Keratinocyte (primary cell): ENCODE data around the gene ZFP2.

Experiments used
- EZH2 ChIP-seq: IDR thresholded peaks from one replicate; pipeline ENCODE4 v1.6.1; 2012; ENCODE audit warnings: inconsistent platforms, mild to moderate bottlenecking, low read length, moderate library complexity
- TF ChIP-seq, protein P1 (sequence below), 3 experiments: IDR thresholded peaks in 1 of 3; conservative IDR thresholded peaks in 1 of 3; optimal IDR thresholded peaks in 1 of 3; 2 replicates in 2 of 3; 3 replicates in 1 of 3; pipeline versions ENCODE3 to v1.5.1; 2011; ENCODE audit warnings: low read length in 3 of 3, mild to moderate bottlenecking in 3 of 3, moderate library complexity in 2 of 3, control low read depth in 1 of 3, inconsistent platforms in 1 of 3; ENCODE audit not compliant: insufficient read depth in 2 of 3; ENCODE audit errors: extremely low read depth in 1 of 3

DNA sequence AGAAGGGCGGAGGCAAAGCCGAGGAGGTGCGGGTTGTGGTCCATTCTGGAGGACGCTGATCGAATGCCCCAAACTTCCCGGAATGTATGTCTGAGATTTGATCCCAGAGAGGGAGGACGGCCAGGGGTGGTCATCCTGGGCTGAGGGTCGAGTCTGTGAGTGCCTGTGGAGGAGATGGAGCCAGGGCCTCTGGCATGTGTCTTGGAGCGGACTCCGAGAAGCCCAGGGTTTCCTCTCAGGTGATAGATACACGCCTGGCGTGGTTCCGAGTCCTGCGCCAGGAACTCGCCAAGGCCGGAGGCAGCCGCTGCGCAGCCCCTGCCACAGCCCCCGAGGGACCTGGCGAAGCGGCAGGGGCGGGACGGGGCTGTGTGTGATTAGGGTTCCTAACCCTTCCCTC is 45.6 kb downstream of the ZFP2 start:
- TF ChIP-seq, protein P1, sequence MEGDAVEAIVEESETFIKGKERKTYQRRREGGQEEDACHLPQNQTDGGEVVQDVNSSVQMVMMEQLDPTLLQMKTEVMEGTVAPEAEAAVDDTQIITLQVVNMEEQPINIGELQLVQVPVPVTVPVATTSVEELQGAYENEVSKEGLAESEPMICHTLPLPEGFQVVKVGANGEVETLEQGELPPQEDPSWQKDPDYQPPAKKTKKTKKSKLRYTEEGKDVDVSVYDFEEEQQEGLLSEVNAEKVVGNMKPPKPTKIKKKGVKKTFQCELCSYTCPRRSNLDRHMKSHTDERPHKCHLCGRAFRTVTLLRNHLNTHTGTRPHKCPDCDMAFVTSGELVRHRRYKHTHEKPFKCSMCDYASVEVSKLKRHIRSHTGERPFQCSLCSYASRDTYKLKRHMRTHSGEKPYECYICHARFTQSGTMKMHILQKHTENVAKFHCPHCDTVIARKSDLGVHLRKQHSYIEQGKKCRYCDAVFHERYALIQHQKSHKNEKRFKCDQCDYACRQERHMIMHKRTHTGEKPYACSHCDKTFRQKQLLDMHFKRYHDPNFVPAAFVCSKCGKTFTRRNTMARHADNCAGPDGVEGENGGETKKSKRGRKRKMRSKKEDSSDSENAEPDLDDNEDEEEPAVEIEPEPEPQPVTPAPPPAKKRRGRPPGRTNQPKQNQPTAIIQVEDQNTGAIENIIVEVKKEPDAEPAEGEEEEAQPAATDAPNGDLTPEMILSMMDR (optimal IDR thresholded peaks at IDR 0.05 in 1 of 3, IDR thresholded peaks at IDR 0.05 in 1 of 3, conservative IDR thresholded peaks at IDR 0.05 in 1 of 3; ENCODE audit: extremely low read depth in 1 of 3, insufficient read depth in 2 of 3, low read length in 3 of 3) = no peak
- TF ChIP-seq EZH2 = no peak
